Keratinocyte (primary cell): ENCODE data around the gene SCEL. TPM values are rescaled to one million over a fixed set of nuclear protein-coding genes. Genes with fewer than 3 reads are reported as not detected.

Source experiments
- DNase-seq: peaks from one replicate; pipeline ENCODE4 v3.0.0-alpha.2; 2011; ENCODE audit warnings: low read depth, missing footprints, low spot score
- FAIRE-seq: peaks from 2 replicates; lab custom pipeline; 2011; peaks lifted over from hg19 to GRCh38; lab: Jason Lieb, UNC
- H2AFZ ChIP-seq: 2 replicates; pipeline ENCODE4 v1.6.0; 2012; ENCODE audit warnings: low read length, control low read depth, inconsistent platforms; ENCODE audit not compliant: control insufficient read depth
- H3K27ac ChIP-seq: 2 replicates; pipeline ENCODE4 v1.5.1; 2011; ENCODE audit warnings: low read length; ENCODE audit not compliant: control insufficient read depth, insufficient read depth
- H3K27me3 ChIP-seq: 3 replicates; pipeline ENCODE4 v1.6.0; 2011; ENCODE audit warnings: low read length; ENCODE audit not compliant: control insufficient read depth, insufficient read depth; ENCODE audit errors: extremely low read depth
- H3K36me3 ChIP-seq, 2 experiments: 2 replicates in 1 of 2; 3 replicates in 1 of 2; pipeline ENCODE4 v1.5.1; 2011; ENCODE audit warnings: low read length in 2 of 2, mild to moderate bottlenecking in 1 of 2; ENCODE audit not compliant: control insufficient read depth in 2 of 2, insufficient read depth in 2 of 2; ENCODE audit errors: extremely low read depth in 1 of 2
- H3K4me1 ChIP-seq: 3 replicates; pipeline ENCODE4 v1.5.1; 2011; ENCODE audit warnings: low read length; ENCODE audit not compliant: control insufficient read depth, insufficient read depth; ENCODE audit errors: extremely low read depth
- H3K4me2 ChIP-seq: 3 replicates; pipeline ENCODE4 v1.6.0; 2011; ENCODE audit warnings: low read depth, low read length; ENCODE audit not compliant: control insufficient read depth, insufficient read depth; ENCODE audit errors: extremely low read depth
- H3K4me3 ChIP-seq, 3 experiments: fragments of 200-600 bp in 1 of 3; sonication (generic) in 1 of 3; 2 replicates in 2 of 3; 3 replicates in 1 of 3; pipeline ENCODE4 v1.5.1; 2011 to 2016; ENCODE audit warnings: low read length in 3 of 3, mild to moderate bottlenecking in 3 of 3, control low read depth in 2 of 3, inconsistent platforms in 1 of 3, low read depth in 1 of 3, mixed read lengths in 1 of 3, mixed run types in 1 of 3, moderate library complexity in 1 of 3; ENCODE audit not compliant: control insufficient read depth in 2 of 3, insufficient read depth in 2 of 3; ENCODE audit errors: extremely low read depth in 1 of 3
- H3K79me2 ChIP-seq: 2 replicates; pipeline ENCODE4 v1.6.0; 2012; ENCODE audit warnings: low read length; ENCODE audit not compliant: control insufficient read depth, insufficient read depth
- H3K9ac ChIP-seq: 3 replicates; pipeline ENCODE4 v1.6.0; 2011; ENCODE audit warnings: low read length; ENCODE audit not compliant: control insufficient read depth, insufficient read depth; ENCODE audit errors: extremely low read depth
- H3K9me1 ChIP-seq: 3 replicates; pipeline ENCODE4 v1.6.0; 2011; ENCODE audit warnings: low read length; ENCODE audit not compliant: control insufficient read depth, insufficient read depth; ENCODE audit errors: extremely low read depth
- H3K9me3 ChIP-seq: 2 replicates; pipeline ENCODE4 v1.5.1; 2012; ENCODE audit warnings: low read depth, low read length; ENCODE audit not compliant: control insufficient read depth
- H4K20me1 ChIP-seq: 3 replicates; pipeline ENCODE4 v1.6.0; 2011; ENCODE audit warnings: low read length; ENCODE audit not compliant: control insufficient read depth, insufficient read depth; ENCODE audit errors: extremely low read depth
- EZH2 ChIP-seq: IDR thresholded peaks from one replicate; pipeline ENCODE4 v1.6.1; 2012; ENCODE audit warnings: inconsistent platforms, mild to moderate bottlenecking, low read length, moderate library complexity
- dilution Hi-C: fragments of 300-500 bp; cut with MboI; formaldehyde crosslinking; loops from one replicate; pipeline ENCODE4 v1.7.0; 2020; ENCODE audit warnings: low sequenced_read_pairs; ENCODE audit not compliant: extremely low pct_ligation_motif_present
- polyA plus RNA-seq, 5 experiments: library from polyadenylated mRNA; depleted of rRNA in 3 of 5; stranded (reverse) in 3 of 5; stranded (forward) in 1 of 5; unstranded in 1 of 5; fragments of >200 nt; gene quantifications; 1 replicate in 1 of 5; 2 replicates in 3 of 5; 3 replicates in 1 of 5; pipeline versions ENCODE4 v1.2.1 to v1.2.3, GENCODE V29; 2011 to 2012; ENCODE audit warnings: missing spikeins in 2 of 5, low read depth in 1 of 5, low replicate concordance in 1 of 5
- TF ChIP-seq, protein P1 (sequence below), 3 experiments: IDR thresholded peaks in 1 of 3; conservative IDR thresholded peaks in 1 of 3; optimal IDR thresholded peaks in 1 of 3; 2 replicates in 2 of 3; 3 replicates in 1 of 3; pipeline versions ENCODE3 to v1.5.1; 2011; ENCODE audit warnings: low read length in 3 of 3, mild to moderate bottlenecking in 3 of 3, moderate library complexity in 2 of 3, control low read depth in 1 of 3, inconsistent platforms in 1 of 3; ENCODE audit not compliant: insufficient read depth in 2 of 3; ENCODE audit errors: extremely low read depth in 1 of 3

Gene SCEL
- polyA plus RNA-seq, 1 donor (not counting 4 experiments of a cell fraction or from before 2014, with no cell fraction given) = 30.5 TPM

DNA sequence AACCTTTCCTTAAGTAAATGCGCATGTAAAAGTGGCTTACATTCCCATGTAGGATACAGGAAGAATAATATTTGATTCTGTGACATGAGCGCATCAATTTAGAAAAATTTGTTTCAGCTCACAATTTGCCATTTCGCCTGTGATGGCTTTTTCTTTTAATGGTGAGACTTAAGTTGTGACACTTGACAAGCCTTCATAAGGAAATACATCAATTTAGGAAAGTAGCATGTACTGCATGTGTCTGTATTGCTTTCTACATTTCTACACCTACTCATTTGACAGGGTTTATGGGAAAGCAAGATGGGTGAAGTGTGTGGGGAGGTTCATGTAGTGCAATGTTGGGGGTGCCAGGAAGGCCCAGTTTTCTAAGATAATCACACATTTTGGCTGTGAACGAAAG lies 12.1 kb upstream of the SCEL start:
- no peak for DNase-seq
- Histone ChIP-seq H4K20me1 (no peaks in the 10 kb centered on the region), H3K4me2 (no peak overlapping the region), H2AFZ (no peak overlapping the region), H3K9me3 (no peaks in the 10 kb centered on the region), H3K9me1 (no peaks in the 10 kb centered on the region), H3K27me3 (no peaks in the 10 kb centered on the region), H3K4me1 (peaks cover 37% of the 10 kb centered on the region), H3K36me3 (no peaks in the 10 kb centered on the region), H3K79me2 (no peaks in the 10 kb centered on the region), H3K4me3 (no peak overlapping the region), H3K9ac (no peak overlapping the region), H3K27ac (no peak overlapping the region)
- TF ChIP-seq, protein P1, sequence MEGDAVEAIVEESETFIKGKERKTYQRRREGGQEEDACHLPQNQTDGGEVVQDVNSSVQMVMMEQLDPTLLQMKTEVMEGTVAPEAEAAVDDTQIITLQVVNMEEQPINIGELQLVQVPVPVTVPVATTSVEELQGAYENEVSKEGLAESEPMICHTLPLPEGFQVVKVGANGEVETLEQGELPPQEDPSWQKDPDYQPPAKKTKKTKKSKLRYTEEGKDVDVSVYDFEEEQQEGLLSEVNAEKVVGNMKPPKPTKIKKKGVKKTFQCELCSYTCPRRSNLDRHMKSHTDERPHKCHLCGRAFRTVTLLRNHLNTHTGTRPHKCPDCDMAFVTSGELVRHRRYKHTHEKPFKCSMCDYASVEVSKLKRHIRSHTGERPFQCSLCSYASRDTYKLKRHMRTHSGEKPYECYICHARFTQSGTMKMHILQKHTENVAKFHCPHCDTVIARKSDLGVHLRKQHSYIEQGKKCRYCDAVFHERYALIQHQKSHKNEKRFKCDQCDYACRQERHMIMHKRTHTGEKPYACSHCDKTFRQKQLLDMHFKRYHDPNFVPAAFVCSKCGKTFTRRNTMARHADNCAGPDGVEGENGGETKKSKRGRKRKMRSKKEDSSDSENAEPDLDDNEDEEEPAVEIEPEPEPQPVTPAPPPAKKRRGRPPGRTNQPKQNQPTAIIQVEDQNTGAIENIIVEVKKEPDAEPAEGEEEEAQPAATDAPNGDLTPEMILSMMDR (optimal IDR thresholded peaks at IDR 0.05 in 1 of 3, IDR thresholded peaks at IDR 0.05 in 1 of 3, conservative IDR thresholded peaks at IDR 0.05 in 1 of 3; ENCODE audit: extremely low read depth in 1 of 3, insufficient read depth in 2 of 3, low read length in 3 of 3) = no peak
- no peak for TF ChIP-seq EZH2
- no peak for FAIRE-seq
- dilution Hi-C loops = no loop called here

DNA sequence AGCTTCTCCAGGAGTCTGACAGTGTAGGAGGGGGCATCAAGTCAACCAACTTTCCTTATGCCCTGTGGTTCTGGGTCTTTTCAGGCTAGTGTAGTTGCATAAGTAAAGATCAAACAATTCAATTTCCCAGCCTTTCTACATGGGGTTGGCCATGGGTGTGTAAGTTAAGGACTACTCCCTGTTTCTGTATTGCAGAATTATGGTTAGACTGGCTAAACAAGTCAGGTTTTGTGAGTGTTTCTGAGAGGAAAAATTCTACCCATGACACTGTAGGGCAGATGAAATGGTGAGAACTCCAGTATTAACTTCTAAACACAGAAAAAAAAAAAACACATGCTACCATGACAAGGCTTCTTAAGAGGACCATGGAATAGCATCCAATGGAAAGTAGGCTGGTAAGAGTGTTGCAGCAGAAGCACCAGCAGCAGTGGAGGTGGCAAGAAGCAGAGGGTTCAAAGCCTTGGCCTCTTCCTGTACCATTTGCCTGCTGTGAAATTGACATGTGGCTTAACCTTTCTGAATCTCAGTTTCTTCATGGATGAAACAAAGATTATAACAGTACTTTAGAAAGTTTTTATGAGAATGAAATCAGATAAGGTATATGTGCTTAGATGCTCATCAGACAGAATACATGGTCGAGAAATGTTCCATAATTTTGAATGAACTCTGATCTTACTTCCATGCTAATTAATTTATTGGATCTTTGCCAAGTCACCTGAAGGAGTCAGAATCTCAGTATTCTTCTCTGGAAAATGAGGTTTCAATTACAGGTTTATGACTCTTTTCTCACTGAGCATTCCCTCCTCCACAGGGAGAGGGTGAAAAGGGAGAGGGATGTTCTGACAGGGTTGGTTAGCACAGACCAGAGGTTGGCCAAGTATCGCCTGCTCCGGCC lies 11.4 kb upstream of the SCEL start:
- Histone ChIP-seq H2AFZ (no peak overlapping the region), H3K27me3 (no peaks in the 10 kb centered on the region), H3K9ac (no peak overlapping the region), H3K79me2 (no peaks in the 10 kb centered on the region), H3K4me3 (no peak overlapping the region), H3K9me1 (no peaks in the 10 kb centered on the region), H4K20me1 (no peaks in the 10 kb centered on the region), H3K4me1 (peaks cover 32% of the 10 kb centered on the region), H3K9me3 (no peaks in the 10 kb centered on the region), H3K36me3 (no peaks in the 10 kb centered on the region), H3K4me2 (no peak overlapping the region), H3K27ac (no peak overlapping the region)
- dilution Hi-C loops = no loop called here
- peak; percentile 5 for FAIRE-seq
- no peak for DNase-seq
- TF ChIP-seq EZH2 = no peak
- TF ChIP-seq, protein P1 (optimal IDR thresholded peaks at IDR 0.05 in 1 of 3, IDR thresholded peaks at IDR 0.05 in 1 of 3, conservative IDR thresholded peaks at IDR 0.05 in 1 of 3; ENCODE audit: extremely low read depth in 1 of 3, insufficient read depth in 2 of 3, low read length in 3 of 3) = no peak
